ENCODE measurements around the gene MFNG. TPM values are rescaled to one million over a fixed set of nuclear protein-coding genes. Genes with fewer than 3 reads are reported as not detected.

Gene MFNG
- total RNA-seq = 10 to 100 TPM in 3 of 4 donors, 1 to 10 TPM in 1; 7.5 to 23.1 (median 18.5) TPM

GRCh38 chr22:37486224-37486845 lies at the start of gene MFNG:
MFNG (minus strand) TSS chr22:37486384; CDS start chr22:37486177, 207 bp downstream.
- DNase-seq (ENCODE audit: extremely low spot score) = no peak
- intact Hi-C loops (cut with DNase I) = no loop called here
- H3K9me3 ChIP-seq = no peaks in the 10 kb centered on the region
- H3K27me3 ChIP-seq = peaks cover 0 to 79% (median 0%) of the 10 kb centered on the region in 4 donors
- 25% methylated on average over 3 of the region's 24 CpGs for WGBS
- TF ChIP-seq POLR2AphosphoS5 (IDR thresholded peaks at IDR 0.05) = peak in 1 of 2 donors; percentile 36
- no peak for TF ChIP-seq POLR2A (IDR thresholded peaks at IDR 0.05; ENCODE audit: low read depth)
- no peak for TF ChIP-seq CTCF (IDR thresholded peaks at IDR 0.05)
- no peak for TF ChIP-seq EP300 (IDR thresholded peaks at IDR 0.05)
- H3K36me3 ChIP-seq = peaks cover 0 to 10% (median 6%) of the 10 kb centered on the region in 4 donors
- peak within 1 kb of the TSS; percentile 27 to 70 (median 66) for H3K27ac ChIP-seq (replicated peaks in 1 of 4)
- peaks cover 18 to 27% (median 25%) of the 10 kb centered on the region in 4 donors for H3K4me1 ChIP-seq
- peak within 1 kb of the TSS; percentile 36 to 58 (median 44) for H3K4me3 ChIP-seq

- Histone ChIP-seq H3K9me3 (no peaks in the 10 kb centered on the region), H3K4me3 (no peak overlapping the region), H3K36me3 (no peaks in the 10 kb centered on the region), H3K4me1 (peaks cover 7 to 12% (median 10%) of the 10 kb centered on the region in 4 donors), H3K27ac (replicated peaks in 1 of 4) (no peak overlapping the region), H3K27me3 (peaks cover 0 to 8% (median 0%) of the 10 kb centered on the region in 4 donors)
- DNase-seq (ENCODE audit: extremely low spot score) = no peak
- WGBS = 95% methylated on average over 6 of the region's 6 CpGs
- TF ChIP-seq CTCF (IDR thresholded peaks at IDR 0.05) (no peak), POLR2A (IDR thresholded peaks at IDR 0.05; ENCODE audit: low read depth) (no peak), POLR2AphosphoS5 (IDR thresholded peaks at IDR 0.05) (no peak), EP300 (IDR thresholded peaks at IDR 0.05) (no peak)
- intact Hi-C loops (cut with DNase I) = no loop called here
Measured at GRCh38 chr22:37535159-37535558, 49.0 kb upstream of the MFNG start.

- Histone ChIP-seq H3K9me3 (no peaks in the 10 kb centered on the region), H3K4me3 (no peak overlapping the region), H3K36me3 (no peaks in the 10 kb centered on the region), H3K27ac (replicated peaks in 1 of 4) (no peak overlapping the region), H3K4me1 (peaks cover 7 to 12% (median 10%) of the 10 kb centered on the region in 4 donors), H3K27me3 (peaks cover 0 to 6% (median 0%) of the 10 kb centered on the region in 4 donors)
- WGBS = 90% methylated on average over 3 of the region's 3 CpGs
- TF ChIP-seq POLR2AphosphoS5 (IDR thresholded peaks at IDR 0.05) = no peak
- TF ChIP-seq POLR2A (IDR thresholded peaks at IDR 0.05; ENCODE audit: low read depth) = no peak
- no peak for TF ChIP-seq EP300 (IDR thresholded peaks at IDR 0.05)
- TF ChIP-seq CTCF (IDR thresholded peaks at IDR 0.05) = no peak
- intact Hi-C loops (cut with DNase I) = no loop called here
- no peak for DNase-seq (ENCODE audit: extremely low spot score)
Measured at GRCh38 chr22:37534445-37534844, 48.3 kb upstream of the MFNG start.

- DNase-seq (ENCODE audit: extremely low spot score) = no peak
- peaks cover 6 to 8% (median 7%) of the 10 kb centered on the region in 4 donors for H3K4me1 ChIP-seq
Measured at GRCh38 chr22:37533995-37534394, 47.8 kb upstream of the MFNG start.

More at GRCh38 chr22:37533995-37534394, 47.8 kb upstream of the MFNG start:
- Histone ChIP-seq H3K36me3 (no peaks in the 10 kb centered on the region), H3K9me3 (no peaks in the 10 kb centered on the region), H3K4me3 (no peak overlapping the region), H3K27me3 (peaks cover 0 to 1% (median 0%) of the 10 kb centered on the region in 4 donors), H3K27ac (replicated peaks in 1 of 4) (no peak overlapping the region)
- TF ChIP-seq POLR2AphosphoS5 (IDR thresholded peaks at IDR 0.05) = no peak
- no peak for TF ChIP-seq POLR2A (IDR thresholded peaks at IDR 0.05; ENCODE audit: low read depth)
- TF ChIP-seq EP300 (IDR thresholded peaks at IDR 0.05) = no peak
- TF ChIP-seq CTCF (IDR thresholded peaks at IDR 0.05) = no peak
- intact Hi-C loops (cut with DNase I) = no loop called here
- WGBS = 57% methylated on average over 9 of the region's 9 CpGs
